HepG2 (cell line): Measurements from ENCODE around the gene CPEB2. TPM values are rescaled to one million over a fixed set of nuclear protein-coding genes. Genes with fewer than 3 reads are reported as not detected.

Experiments
- ATAC-seq: fragments of 200-7000 bp; cut with Tn5 transposase; 3 replicates; pipeline ENCODE4 v1.9.1; 2020; ENCODE audit warnings: mild to moderate bottlenecking, moderate library complexity
- BruUV-seq: library from RNA; stranded (reverse); fragments of 400-500 nt; replicated peaks from 2 replicates; lab custom pipeline; 2021; lab: Mats Ljungman, UMichigan
- CTCF ChIA-PET: fragments of 300-600 bp; formaldehyde crosslinking; extraction: SDS; loops from one replicate; lab custom pipeline; 2021; ENCODE audit warnings: low total read pairs, inconsistent platforms, low intra/inter-chr PET ratio; lab: Yijun Ruan, JAX
- POLR2A ChIA-PET: fragments of 350-600 bp; sonication (Branson Sonifier 250); formaldehyde crosslinking; loops from one replicate; lab custom pipeline; 2020; ENCODE audit warnings: antibody characterized with exemption, inconsistent platforms; lab: Yijun Ruan, JAX
- DNase-seq: peaks from one replicate; pipeline ENCODE4 v3.0.0-alpha.2; 2015; ENCODE audit warnings: low spot score
- FAIRE-seq: peaks from 3 replicates; lab custom pipeline; 2011; peaks lifted over from hg19 to GRCh38; lab: Jason Lieb, UNC
- H2AFZ ChIP-seq: one replicate; pipeline ENCODE4 v1.6.1; 2011; ENCODE audit warnings: low read length, inconsistent platforms
- H3K27ac ChIP-seq: fragments of 300-600 bp; 3 replicates; pipeline ENCODE4 v1.8.0; 2011; ENCODE audit warnings: mixed run types, mild to moderate bottlenecking, mixed read lengths, low read length, inconsistent platforms; ENCODE audit not compliant: insufficient read depth; ENCODE audit errors: extremely low read length
- H3K27me3 ChIP-seq, 2 experiments: fragments of 200-600 bp in 1 of 2; 2 replicates in 1 of 2; 3 replicates in 1 of 2; pipeline versions ENCODE4 v1.6.0 to v1.8.0; 2011; ENCODE audit warnings: low read length in 2 of 2, mild to moderate bottlenecking in 2 of 2, moderate library complexity in 2 of 2, inconsistent platforms in 1 of 2; ENCODE audit not compliant: insufficient read depth in 2 of 2, control insufficient read depth in 1 of 2
- H3K36me3 ChIP-seq, 2 experiments: fragments of 200-600 bp in 1 of 2; replicated peaks in 1 of 2; 2 replicates in 1 of 2; 3 replicates in 1 of 2; pipeline versions ENCODE4 v1.5.1 to v1.8.0; 2011; ENCODE audit warnings: low read length in 2 of 2, inconsistent platforms in 1 of 2; ENCODE audit not compliant: insufficient read depth in 2 of 2, control insufficient read depth in 1 of 2
- H3K4me1 ChIP-seq: 2 replicates; pipeline ENCODE4 v1.5.1; 2012; ENCODE audit warnings: low read length, inconsistent platforms; ENCODE audit not compliant: insufficient read depth
- H3K4me2 ChIP-seq: 2 replicates; pipeline ENCODE4 v1.6.0; 2011; ENCODE audit warnings: low read depth, low read length, inconsistent platforms
- H3K4me3 ChIP-seq, 3 experiments: fragments of 200-600 bp in 1 of 3; sonication (generic), shearing (Covaris generic) in 1 of 3; replicated peaks in 1 of 3; 2 replicates each; pipeline ENCODE4 v1.5.1; 2011 to 2016; ENCODE audit warnings: low read length in 3 of 3, inconsistent platforms in 2 of 3, low read depth in 2 of 3, mild to moderate bottlenecking in 2 of 3, control low read depth in 1 of 3, mixed read lengths in 1 of 3; ENCODE audit not compliant: insufficient read depth in 1 of 3
- H3K79me2 ChIP-seq: one replicate; pipeline ENCODE4 v1.6.1; 2011; ENCODE audit warnings: low read length, inconsistent platforms; ENCODE audit not compliant: insufficient read depth
- H3K9ac ChIP-seq: 2 replicates; pipeline ENCODE4 v1.6.0; 2011; ENCODE audit warnings: mild to moderate bottlenecking, low read depth, low read length, inconsistent platforms; ENCODE audit not compliant: insufficient read depth
- H3K9me3 ChIP-seq: 2 replicates; pipeline ENCODE4 v1.5.1; 2012; ENCODE audit warnings: mild to moderate bottlenecking, low read length
- H4K20me1 ChIP-seq: 2 replicates; pipeline ENCODE4 v1.6.0; 2011; ENCODE audit warnings: inconsistent platforms, mild to moderate bottlenecking, low read length, moderate library complexity; ENCODE audit not compliant: insufficient read depth
- FOXP1 ChIP-seq, 2 experiments: fragments of 450-650 bp in 1 of 2; IDR thresholded peaks; 2 replicates each; pipeline ENCODE4 v1.6.1; 2017 to 2018; ENCODE audit warnings: antibody characterized with exemption in 1 of 2
- REPIN1 ChIP-seq: sonication (generic); formaldehyde crosslinking; IDR thresholded peaks from 2 replicates; pipeline ENCODE4 v1.8.0; 2022; ENCODE audit warnings: missing genetic modification reagents, low read depth, mild to moderate bottlenecking, borderline replicate concordance
- ZFP82 ChIP-seq: sonication (generic); formaldehyde crosslinking; IDR thresholded peaks from 2 replicates; pipeline ENCODE4 v1.5.1; 2020; ENCODE audit warnings: mild to moderate bottlenecking, missing genetic modification reagents, borderline replicate concordance
- ZNF235 ChIP-seq: sonication (generic); formaldehyde crosslinking; IDR thresholded peaks from 2 replicates; pipeline ENCODE4 v1.8.1; 2023; ENCODE audit warnings: mild to moderate bottlenecking, missing genetic modification reagents, borderline replicate concordance
- ZNF281 ChIP-seq: sonication (generic); formaldehyde crosslinking; IDR thresholded peaks from 2 replicates; pipeline ENCODE4 v1.4.0; 2020; ENCODE audit warnings: missing genetic modification reagents, borderline replicate concordance
- ZNF33B ChIP-seq: sonication (generic); formaldehyde crosslinking; IDR thresholded peaks from 2 replicates; pipeline ENCODE4 v1.5.1; 2020; ENCODE audit warnings: mild to moderate bottlenecking, missing genetic modification reagents
- WGBS: methylation state at CpG from one replicate; pipeline ENCODE4 v1.1.6; 2017; ENCODE audit warnings: low lambda C conversion rate; 5-methylcytosine and 5-hydroxymethylcytosine counted together
- in situ Hi-C: cut with HindIII; loops from 2 replicates; pipeline ENCODE4 v1.10.0; 2017; ENCODE audit warnings: low pct_unique_long_range_greater_than_20kb; ENCODE audit not compliant: extremely low pct_ligation_motif_present
- intact Hi-C: fragments of 100-400 bp; cut with micrococcal nuclease; formaldehyde crosslinking; loops from one replicate; pipeline ENCODE4 v1.10.0; 2022; ENCODE audit not compliant: unreplicated experiment
- polyA plus RNA-seq, 8 experiments: library from polyadenylated mRNA; depleted of rRNA in 3 of 8; stranded (reverse) in 7 of 8; unstranded in 1 of 8; fragments of >200 nt; fragmentation: Illumina TruSeq in 4 of 8; extraction: Trizol in 4 of 8; gene quantifications; 2 replicates each; pipeline versions ENCODE4 v1.2.1 to v1.2.3, GENCODE V29; 2011 to 2016; ENCODE audit warnings: low read depth in 4 of 8, missing spikeins in 1 of 8, mixed read lengths in 1 of 8; ENCODE audit not compliant: insufficient read depth in 1 of 8
- total RNA-seq, 5 experiments: library from RNA; depleted of rRNA; stranded (reverse); fragments of >200 nt; fragmentation: Illumina TruSeq; extraction: Trizol; gene quantifications; 2 replicates each; pipeline ENCODE4 v1.2.3, GENCODE V29; 2016; ENCODE audit warnings: low read depth in 1 of 5
- TF ChIP-seq, protein P1 (sequence below): sonication (generic); formaldehyde crosslinking; IDR thresholded peaks from 2 replicates; pipeline ENCODE4 v1.5.1; 2020; ENCODE audit warnings: missing genetic modification reagents, mild to moderate bottlenecking, borderline replicate concordance

The CPEB2 gene
- total and polyA plus RNA-seq, 2 of the 13 experiments (the other 11 are each of a cell fraction or from before 2014, with no cell fraction given) = 2.0 to 2.5 TPM

DNA sequence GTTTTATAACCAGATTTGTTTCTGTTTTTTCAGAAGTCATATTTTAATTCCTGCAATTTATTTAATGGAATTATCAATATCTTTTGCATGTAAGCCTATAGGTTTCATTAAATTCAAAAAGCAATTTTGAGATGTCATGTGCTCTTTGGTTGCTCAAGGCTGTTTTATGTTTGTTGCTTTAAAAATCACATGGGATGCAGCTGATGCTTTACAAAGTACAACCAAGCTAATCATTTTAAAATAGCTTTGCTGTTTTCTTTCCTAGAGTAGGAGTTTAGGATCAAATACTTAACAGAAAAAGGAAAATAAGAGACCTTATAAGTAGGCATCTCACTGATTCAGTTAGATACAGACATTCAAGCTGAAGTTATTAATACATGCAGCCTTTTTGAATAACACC is 11.3 kb downstream of the CPEB2 start (continued):
- TF ChIP-seq ZFP82 (CRISPR knock-in tag) (no peak), FOXP1 (IDR thresholded peaks at IDR 0.05) (no peak), FOXP1 (CRISPR knock-in tag; IDR thresholded peaks at IDR 0.05) (no peak), ZNF281 (CRISPR knock-in tag) (no peak)

- no peak overlapping the region for H3K4me3 ChIP-seq
- ChIA-PET POLR2A (no interaction called here), CTCF (no interaction called here)
- no TSS peak for BruUV-seq
- FAIRE-seq (no peak), DNase-seq (no peak), ATAC-seq (no peak)
- peaks cover 0 to 2% of the 10 kb centered on the region in 2 experiments; a peak in 1 of 5 replicates for H3K36me3 ChIP-seq
- in situ Hi-C loops (loop anchor here (25.0 kb wide), 2 partner anchors 647 to 1378 kb away; partner anchors contain the start of genes BOD1L1 and FBXL5), intact Hi-C loops (no loop called here)
- H2AFZ ChIP-seq = no peak overlapping the region
- H3K9me3 ChIP-seq = no peaks in the 10 kb centered on the region
- H3K27me3 ChIP-seq = no peaks in the 10 kb centered on the region
- no peak overlapping the region for H3K9ac ChIP-seq
- no peak overlapping the region for H3K27ac ChIP-seq
- H3K4me1 ChIP-seq = peaks cover 2% of the 10 kb centered on the region
- TF ChIP-seq REPIN1 (CRISPR knock-in tag) (no peak), ZNF235 (CRISPR knock-in tag) (no peak), ZNF33B (CRISPR knock-in tag) (no peak)
- TF ChIP-seq, protein P1, sequence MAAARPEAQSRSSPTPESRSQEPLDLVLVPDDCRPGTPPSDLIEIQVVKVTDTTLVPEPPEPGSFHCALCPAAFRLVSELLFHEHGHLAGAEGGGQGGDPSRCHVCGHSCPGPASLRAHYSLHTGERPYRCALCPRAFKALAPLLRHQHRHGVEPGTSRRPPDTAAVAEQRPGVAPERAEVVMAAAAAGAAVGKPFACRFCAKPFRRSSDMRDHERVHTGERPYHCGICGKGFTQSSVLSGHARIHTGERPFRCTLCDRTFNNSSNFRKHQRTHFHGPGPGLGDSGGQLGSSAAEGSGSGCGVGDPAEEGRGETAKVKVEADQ (CRISPR knock-in tag) = no peak
- no peaks in the 10 kb centered on the region for H3K79me2 ChIP-seq
- H3K4me2 ChIP-seq = no peak overlapping the region
- WGBS = 100% methylated on average over 1 of the region's 1 CpG
- H4K20me1 ChIP-seq = no peaks in the 10 kb centered on the region
These were observed 12.9 kb downstream of the CPEB2 start for GRCh38 chr4:15015170-15015569.
